Panc1 (cell line): ENCODE results near the gene VTI1A. TPM values are rescaled to one million over a fixed set of nuclear protein-coding genes. Genes with fewer than 3 reads are reported as not detected.

Experiments
- ATAC-seq: fragments of 200-7000 bp; cut with Tn5 transposase; 2 replicates; pipeline ENCODE4 v1.9.1; 2020; ENCODE audit warnings: mild to moderate bottlenecking, moderate library complexity
- BruUV-seq: library from RNA; stranded (reverse); fragments of 400-500 nt; replicated peaks from 2 replicates; lab custom pipeline; 2021; lab: Mats Ljungman, UMichigan
- CTCF ChIA-PET: fragments of 300-600 bp; sonication (Branson Sonifier 250); formaldehyde crosslinking; loops from one replicate; lab custom pipeline; 2022; ENCODE audit warnings: antibody characterized with exemption; lab: Charles Lee
- POLR2A ChIA-PET: fragments of 300-600 bp; sonication (Branson Sonifier 250); formaldehyde crosslinking; loops from one replicate; lab custom pipeline; 2022; ENCODE audit warnings: antibody characterized with exemption; lab: Charles Lee
- DNase-seq: peaks from one replicate; pipeline ENCODE4 v3.0.0-alpha.2; 2010; ENCODE audit warnings: low read depth, low spot score
- H3K27ac ChIP-seq: 2 replicates; pipeline ENCODE4 v1.5.1; 2011; ENCODE audit warnings: mild to moderate bottlenecking, low read length, inconsistent platforms
- H3K27me3 ChIP-seq: fragments of 200-500 bp; sonication (Bioruptor generic); 2 replicates; pipeline ENCODE4 v1.6.0; 2014; ENCODE audit warnings: low read length, inconsistent platforms; ENCODE audit not compliant: control insufficient read depth, insufficient read depth
- H3K36me3 ChIP-seq: fragments of 200-500 bp; sonication (Bioruptor generic); 2 replicates; pipeline ENCODE4 v1.5.1; 2014; ENCODE audit warnings: inconsistent platforms, mild to moderate bottlenecking, low read length, moderate library complexity; ENCODE audit not compliant: control insufficient read depth, insufficient read depth
- H3K4me1 ChIP-seq: 2 replicates; pipeline ENCODE4 v1.5.1; 2011; ENCODE audit warnings: inconsistent platforms, mild to moderate bottlenecking, low read length, moderate library complexity; ENCODE audit not compliant: control insufficient read depth, insufficient read depth
- H3K4me3 ChIP-seq, 2 experiments: 2 replicates each; pipeline ENCODE4 v1.5.1; 2011 to 2012; ENCODE audit warnings: low read depth in 2 of 2, low read length in 2 of 2, mild to moderate bottlenecking in 2 of 2, inconsistent platforms in 1 of 2, moderate library complexity in 1 of 2
- H3K9me3 ChIP-seq: fragments of 200-500 bp; sonication (Bioruptor generic); 2 replicates; pipeline ENCODE4 v1.5.1; 2014; ENCODE audit warnings: low read depth, mild to moderate bottlenecking, inconsistent platforms, low read length, moderate library complexity; ENCODE audit not compliant: control insufficient read depth, insufficient read depth
- POLR2AphosphoS5 ChIP-seq: IDR thresholded peaks from 2 replicates; pipeline ENCODE4 v1.6.1; 2012; ENCODE audit warnings: mild to moderate bottlenecking, low read depth, low read length, moderate library complexity
- REST ChIP-seq, 2 experiments: IDR thresholded peaks; 2 replicates each; pipeline ENCODE4 v1.6.1; 2011 to 2012; ENCODE audit warnings: low read depth in 2 of 2, control low read depth in 1 of 2, low read length in 1 of 2, mild to moderate bottlenecking in 1 of 2, moderate library complexity in 1 of 2; ENCODE audit not compliant: insufficient read depth in 1 of 2
- SIN3A ChIP-seq: IDR thresholded peaks from 2 replicates; pipeline ENCODE4 v1.6.1; 2012; ENCODE audit warnings: low read depth, mild to moderate bottlenecking, low read length, moderate library complexity, borderline replicate concordance; ENCODE audit not compliant: insufficient read depth
- TCF7L2 ChIP-seq: IDR thresholded peaks from 2 replicates; pipeline ENCODE4 v1.6.1; 2011; ENCODE audit warnings: mild to moderate bottlenecking, low read depth, low read length, inconsistent platforms
- in situ Hi-C: cut with HindIII; loops from 2 replicates; pipeline ENCODE4 v1.10.0; 2016; ENCODE audit warnings: low sequenced_read_pairs, low pct_unique_long_range_greater_than_20kb
- intact Hi-C: fragments of 100-400 bp; cut with micrococcal nuclease; formaldehyde crosslinking; loops from one replicate; pipeline ENCODE4 v1.10.0; 2022; ENCODE audit not compliant: unreplicated experiment
- total RNA-seq: library from RNA; stranded (reverse); gene quantifications from one replicate; pipeline ENCODE4 v1.2.1, GENCODE V29; 2021; ENCODE audit not compliant: unreplicated experiment
- TF ChIP-seq, protein P1 (sequence below): fragments of 450-650 bp; IDR thresholded peaks from 2 replicates; pipeline ENCODE4 v1.5.1; 2017; ENCODE audit warnings: mild to moderate bottlenecking

Gene VTI1A
- total RNA-seq, 1 experiment from 2014 or later: 36.3 TPM

GRCh38 chr10:112618814-112619213 lies 171.8 kb downstream of the VTI1A start:
- no peak for ATAC-seq
- intact Hi-C loops (no loop called here), in situ Hi-C loops (no loop called here)
- ChIA-PET CTCF (interaction anchor here (0.6 kb wide), 1 partner anchor 338 kb away, joined by 17 read pairs; no protein-coding TSS in a partner anchor), POLR2A (interaction anchor here (0.7 kb wide), 1 partner anchor 1650 kb away, joined by 5 read pairs; no protein-coding TSS in a partner anchor)
- Histone ChIP-seq H3K27ac (no peak overlapping the region), H3K4me3 (no peak overlapping the region), H3K9me3 (peaks cover 13% of the 10 kb centered on the region), H3K4me1 (no peaks in the 10 kb centered on the region), H3K36me3 (no peaks in the 10 kb centered on the region), H3K27me3 (no peaks in the 10 kb centered on the region)
- DNase-seq: no peak
- no TSS peak for BruUV-seq
- TF ChIP-seq REST (IDR thresholded peaks at IDR 0.05; ENCODE audit: insufficient read depth in 1 of 2, low read depth in 2 of 2, low read length in 1 of 2) (no peak), POLR2AphosphoS5 (no peak), SIN3A (no peak), TCF7L2 (no peak)
- TF ChIP-seq, protein P1, sequence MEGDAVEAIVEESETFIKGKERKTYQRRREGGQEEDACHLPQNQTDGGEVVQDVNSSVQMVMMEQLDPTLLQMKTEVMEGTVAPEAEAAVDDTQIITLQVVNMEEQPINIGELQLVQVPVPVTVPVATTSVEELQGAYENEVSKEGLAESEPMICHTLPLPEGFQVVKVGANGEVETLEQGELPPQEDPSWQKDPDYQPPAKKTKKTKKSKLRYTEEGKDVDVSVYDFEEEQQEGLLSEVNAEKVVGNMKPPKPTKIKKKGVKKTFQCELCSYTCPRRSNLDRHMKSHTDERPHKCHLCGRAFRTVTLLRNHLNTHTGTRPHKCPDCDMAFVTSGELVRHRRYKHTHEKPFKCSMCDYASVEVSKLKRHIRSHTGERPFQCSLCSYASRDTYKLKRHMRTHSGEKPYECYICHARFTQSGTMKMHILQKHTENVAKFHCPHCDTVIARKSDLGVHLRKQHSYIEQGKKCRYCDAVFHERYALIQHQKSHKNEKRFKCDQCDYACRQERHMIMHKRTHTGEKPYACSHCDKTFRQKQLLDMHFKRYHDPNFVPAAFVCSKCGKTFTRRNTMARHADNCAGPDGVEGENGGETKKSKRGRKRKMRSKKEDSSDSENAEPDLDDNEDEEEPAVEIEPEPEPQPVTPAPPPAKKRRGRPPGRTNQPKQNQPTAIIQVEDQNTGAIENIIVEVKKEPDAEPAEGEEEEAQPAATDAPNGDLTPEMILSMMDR: no peak

DNA sequence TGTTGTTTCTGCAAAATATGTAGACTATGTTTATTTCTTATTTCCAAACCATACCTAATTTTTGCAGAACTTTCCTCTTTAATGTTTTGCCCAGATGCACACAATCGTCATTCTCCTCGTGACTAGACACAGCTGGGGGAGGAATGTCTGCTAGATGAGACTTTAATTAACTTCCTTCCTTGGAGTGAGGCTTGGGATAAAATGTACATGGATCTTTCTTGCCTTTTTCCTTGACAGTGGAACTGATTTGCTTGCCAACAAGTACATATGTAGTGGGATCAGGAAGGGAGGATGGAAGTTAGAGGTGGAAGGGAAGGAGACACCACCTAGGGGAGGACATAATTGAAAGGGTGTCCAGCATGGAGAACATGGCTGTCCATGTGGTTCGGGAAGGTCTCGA lies 172.5 kb downstream of the VTI1A start:
- Histone ChIP-seq H3K4me1 (no peaks in the 10 kb centered on the region), H3K27me3 (no peaks in the 10 kb centered on the region), H3K4me3 (no peak overlapping the region), H3K36me3 (no peaks in the 10 kb centered on the region), H3K27ac (no peak overlapping the region), H3K9me3 (peaks cover 13% of the 10 kb centered on the region)
- POLR2A ChIA-PET: no interaction called here
- no TSS peak for BruUV-seq
- in situ Hi-C loops (no loop called here), intact Hi-C loops (no loop called here)
- TF ChIP-seq TCF7L2 (no peak), REST (IDR thresholded peaks at IDR 0.05; ENCODE audit: insufficient read depth in 1 of 2, low read depth in 2 of 2, low read length in 1 of 2) (no peak), POLR2AphosphoS5 (no peak), SIN3A (no peak)
- TF ChIP-seq, protein P1: no peak
- no peak for ATAC-seq
- CTCF ChIA-PET: no interaction called here
- DNase-seq: no peak
